ENCODE data around the gene OR10J4. TPM values are rescaled to one million over a fixed set of nuclear protein-coding genes. Genes with fewer than 3 reads are reported as not detected.
"Not testable (repeated sequence)": the region's sequence is repeated elsewhere in the genome, so short reads cannot be mapped to it uniquely, and the experiment has no call there.

Gene OR10J4
- total RNA-seq = not detected
- long read RNA-seq = 0 reads

- intact Hi-C loops (cut with DNase I) = no loop called here
- DNase-seq (ENCODE audit: low spot score) = no peak
Measured at GRCh38 chr1:159431904-159432303, at the start of gene OR10J4. Gene OR10J4, plus strand, starts transcription at chr1:159432204.

- no peak for DNase-seq (ENCODE audit: low spot score)
- intact Hi-C loops (cut with DNase I) = loop anchor here (1.0 kb wide), 1 partner anchor 372 kb away; no protein-coding TSS in a partner anchor
Measured at GRCh38 chr1:159406821-159407220, 25.2 kb upstream of the OR10J4 start.

- intact Hi-C loops (cut with DNase I) = no loop called here
- no peak for DNase-seq (ENCODE audit: low spot score)
Measured at GRCh38 chr1:159408862-159409400, 23.1 kb upstream of the OR10J4 start.

- DNase-seq (ENCODE audit: low spot score) = no peak
- intact Hi-C loops (cut with DNase I) = no loop called here
Measured at GRCh38 chr1:159421821-159422220, 10.2 kb upstream of the OR10J4 start.

- DNase-seq (ENCODE audit: low spot score) = no peak
- intact Hi-C loops (cut with DNase I) = no loop called here
Measured at GRCh38 chr1:159428536-159428935, 3.5 kb upstream of the OR10J4 start.

- intact Hi-C loops (cut with DNase I) = no loop called here
- no peak for DNase-seq (ENCODE audit: low spot score)
Measured at GRCh38 chr1:159429074-159429861, 2.7 kb upstream of the OR10J4 start.

- no peak for DNase-seq (ENCODE audit: low spot score)
- intact Hi-C loops (cut with DNase I) = no loop called here
Measured at GRCh38 chr1:159430985-159431384, 1.0 kb upstream of the OR10J4 start.

- no peak for DNase-seq (ENCODE audit: low spot score)
- intact Hi-C loops (cut with DNase I) = no loop called here
Measured at GRCh38 chr1:159436469-159436868, 4.5 kb downstream of the OR10J4 start.

GRCh38 chr1:159439422-159439821 is 7.4 kb downstream of the OR10J4 start, which contains the start of gene OR10J1:
Gene OR10J1, plus strand, starts transcription at chr1:159439722. Its CDS starts 70 bp downstream, at chr1:159439792.
- no peak for DNase-seq (ENCODE audit: low spot score)
- intact Hi-C loops (cut with DNase I) = no loop called here

- DNase-seq (ENCODE audit: low spot score) = no peak
- intact Hi-C loops (cut with DNase I) = no loop called here
Measured at GRCh38 chr1:159441360-159441759, 9.4 kb downstream of the OR10J4 start.

GRCh38 chr1:159442428-159442827 is 10.4 kb downstream of the OR10J4 start:
- intact Hi-C loops (cut with DNase I) = no loop called here
- no peak for DNase-seq (ENCODE audit: low spot score)

- intact Hi-C loops (cut with DNase I) = no loop called here
- DNase-seq (ENCODE audit: low spot score) = no peak
Measured at GRCh38 chr1:159443066-159443750, 11.2 kb downstream of the OR10J4 start.

- intact Hi-C loops (cut with DNase I) = no loop called here
- no peak for DNase-seq (ENCODE audit: low spot score)
Measured at GRCh38 chr1:159444511-159444910, 12.5 kb downstream of the OR10J4 start.

GRCh38 chr1:159448181-159448580 is 16.2 kb downstream of the OR10J4 start:
- intact Hi-C loops (cut with DNase I) = no loop called here
- no peak for DNase-seq (ENCODE audit: low spot score)

GRCh38 chr1:159449605-159450004 is 17.6 kb downstream of the OR10J4 start:
- intact Hi-C loops (cut with DNase I); DNase-seq (ENCODE audit: low spot score): not testable (repeated sequence)

- intact Hi-C loops (cut with DNase I) = no loop called here
- no peak for DNase-seq (ENCODE audit: low spot score)
Measured at GRCh38 chr1:159459551-159459950, 27.5 kb downstream of the OR10J4 start.

GRCh38 chr1:159465191-159465603 is 33.2 kb downstream of the OR10J4 start:
- DNase-seq (ENCODE audit: low spot score) = no peak
- intact Hi-C loops (cut with DNase I) = no loop called here

GRCh38 chr1:159468321-159468720 is 36.3 kb downstream of the OR10J4 start:
- intact Hi-C loops (cut with DNase I) = no loop called here
- DNase-seq (ENCODE audit: low spot score) = no peak

- DNase-seq (ENCODE audit: low spot score) = no peak
- intact Hi-C loops (cut with DNase I) = no loop called here
Measured at GRCh38 chr1:159469921-159470533, 38.0 kb downstream of the OR10J4 start.

- DNase-seq (ENCODE audit: low spot score) = no peak
- intact Hi-C loops (cut with DNase I) = no loop called here
Measured at GRCh38 chr1:159473335-159473734, 41.3 kb downstream of the OR10J4 start.

Data from cardiac septum (tissue), 1 donor.